HAP-1 (cell line): ENCODE data around the gene NHLRC2.
A peak's percentile ranks its signal among the peaks of the same experiment; 100 is the strongest.
"Not testable (repeated sequence)": the region's sequence is repeated elsewhere in the genome, so short reads cannot be mapped to it uniquely, and the experiment has no call there.

Source experiments
- DNase-seq, 2 experiments: peaks; one replicate each; pipeline ENCODE4 v3.0.0-alpha.2; 2016 to 2020; ENCODE audit warnings: low spot score in 2 of 2
- H3K27me3 ChIP-seq: fragments of 250-450 bp; sonication (Bioruptor Pico); 2 replicates; pipeline ENCODE4 v1.5.1; 2020; ENCODE audit warnings: low read depth, mild to moderate bottlenecking, moderate library complexity
- H3K36me3 ChIP-seq: fragments of 250-450 bp; sonication (Bioruptor Pico); replicated peaks from 2 replicates; pipeline ENCODE4 v1.5.1; 2020; ENCODE audit warnings: mild to moderate bottlenecking
- H3K4me1 ChIP-seq: fragments of 250-450 bp; sonication (Bioruptor Pico); 2 replicates; pipeline ENCODE4 v1.5.1; 2020; ENCODE audit warnings: mild to moderate bottlenecking
- H3K4me3 ChIP-seq: fragments of 250-450 bp; sonication (Bioruptor Pico); 2 replicates; pipeline ENCODE4 v1.5.1; 2020; ENCODE audit warnings: mild to moderate bottlenecking, moderate library complexity
- H3K9me3 ChIP-seq: fragments of 250-450 bp; sonication (Bioruptor Pico); 2 replicates; pipeline ENCODE4 v1.5.1; 2020; ENCODE audit warnings: mild to moderate bottlenecking, moderate library complexity
- in situ Hi-C: fragments of 300-500 bp; cut with MboI; formaldehyde crosslinking; loops from 3 replicates; pipeline ENCODE4 v1.14.3; 2020; ENCODE audit warnings: low sequenced_read_pairs, inconsistent platforms, mixed read lengths

The NHLRC2 gene

GRCh38 chr10:113854013-113854760 is at the start of gene NHLRC2, which contains the start of gene DCLRE1A:
TSS of gene NHLRC2 (plus strand) at chr10:113854661. CDS start at chr10:113854873, 212 bp downstream.
TSS of gene DCLRE1A (minus strand) at chr10:113854082. CDS start at chr10:113853182, 900 bp downstream.
- peaks cover 9% of the 10 kb centered on the region for H3K36me3 ChIP-seq
- H3K27me3 ChIP-seq: no peaks in the 10 kb centered on the region
- H3K4me3 ChIP-seq: peak within 1 kb of the TSS; percentile 73
- in situ Hi-C loops: no loop called here
- peaks cover 21% of the 10 kb centered on the region for H3K4me1 ChIP-seq
- H3K9me3 ChIP-seq: no peaks in the 10 kb centered on the region
- DNase-seq: peak; percentile 73 to 84

- H3K4me3 ChIP-seq: no peak overlapping the region
- in situ Hi-C loops: no loop called here
- peaks cover 8% of the 10 kb centered on the region; the same call in 1 of the 2 replicates for H3K27me3 ChIP-seq
- no peaks in the 10 kb centered on the region; the same call in 1 of the 2 replicates for H3K4me1 ChIP-seq
- no peaks in the 10 kb centered on the region for H3K36me3 ChIP-seq
- no peaks in the 10 kb centered on the region for H3K9me3 ChIP-seq
- DNase-seq: no peak
Measured at GRCh38 chr10:113806503-113806902, 48.0 kb upstream of the NHLRC2 start.

GRCh38 chr10:113808168-113808567 is 46.3 kb upstream of the NHLRC2 start:
- no peak overlapping the region for H3K4me3 ChIP-seq
- H3K9me3 ChIP-seq: no peaks in the 10 kb centered on the region
- in situ Hi-C loops: no loop called here
- H3K27me3 ChIP-seq: peaks cover 11% of the 10 kb centered on the region
- no peaks in the 10 kb centered on the region for H3K4me1 ChIP-seq
- no peak for DNase-seq
- no peaks in the 10 kb centered on the region for H3K36me3 ChIP-seq

GRCh38 chr10:113814700-113815099 is 39.8 kb upstream of the NHLRC2 start:
- H3K36me3 ChIP-seq, H3K27me3 ChIP-seq, H3K4me1 ChIP-seq, DNase-seq, H3K9me3 ChIP-seq, in situ Hi-C loops, H3K4me3 ChIP-seq: not testable (repeated sequence)

GRCh38 chr10:113819989-113820388 is 34.5 kb upstream of the NHLRC2 start:
- no peaks in the 10 kb centered on the region for H3K36me3 ChIP-seq
- H3K4me1 ChIP-seq: no peaks in the 10 kb centered on the region
- H3K4me3 ChIP-seq: no peak overlapping the region
- DNase-seq: no peak
- no peaks in the 10 kb centered on the region for H3K27me3 ChIP-seq
- no peaks in the 10 kb centered on the region for H3K9me3 ChIP-seq
- in situ Hi-C loops: no loop called here

GRCh38 chr10:113820507-113820906 is 34.0 kb upstream of the NHLRC2 start:
- peak in 1 of 2 experiments; percentile 42 for DNase-seq
- Histone ChIP-seq H3K27me3 (no peaks in the 10 kb centered on the region), H3K9me3 (no peaks in the 10 kb centered on the region), H3K4me3 (no peak overlapping the region), H3K4me1 (no peaks in the 10 kb centered on the region), H3K36me3 (no peaks in the 10 kb centered on the region)
- in situ Hi-C loops: no loop called here

GRCh38 chr10:113821306-113821705 is 33.2 kb upstream of the NHLRC2 start:
- H3K36me3 ChIP-seq, H3K27me3 ChIP-seq, H3K4me1 ChIP-seq, H3K4me3 ChIP-seq, H3K9me3 ChIP-seq, in situ Hi-C loops, DNase-seq: not testable (repeated sequence)

GRCh38 chr10:113822174-113822573 is 32.3 kb upstream of the NHLRC2 start:
- no peak for DNase-seq

GRCh38 chr10:113823389-113823788 is 31.1 kb upstream of the NHLRC2 start:
- H3K36me3 ChIP-seq: no peaks in the 10 kb centered on the region
- H3K9me3 ChIP-seq: no peaks in the 10 kb centered on the region
- in situ Hi-C loops: no loop called here
- DNase-seq: no peak
- no peak overlapping the region for H3K4me3 ChIP-seq
- H3K4me1 ChIP-seq: no peaks in the 10 kb centered on the region
- H3K27me3 ChIP-seq: peaks cover 2% of the 10 kb centered on the region; the same call in 1 of the 2 replicates

More at GRCh38 chr10:113822174-113822573, 32.3 kb upstream of the NHLRC2 start:
- Histone ChIP-seq H3K27me3 (peaks cover 2% of the 10 kb centered on the region; the same call in 1 of the 2 replicates), H3K9me3 (no peaks in the 10 kb centered on the region), H3K4me3 (no peak overlapping the region), H3K4me1 (no peaks in the 10 kb centered on the region), H3K36me3 (no peaks in the 10 kb centered on the region)
- in situ Hi-C loops: no loop called here

GRCh38 chr10:113825791-113826190 is 28.7 kb upstream of the NHLRC2 start:
- Histone ChIP-seq H3K4me3 (no peak overlapping the region), H3K36me3 (no peaks in the 10 kb centered on the region), H3K27me3 (peaks cover 2% of the 10 kb centered on the region; the same call in 1 of the 2 replicates), H3K9me3 (no peaks in the 10 kb centered on the region), H3K4me1 (peaks cover 4% of the 10 kb centered on the region)
- in situ Hi-C loops: no loop called here
- DNase-seq: no peak

GRCh38 chr10:113828567-113828966 is 25.9 kb upstream of the NHLRC2 start:
- in situ Hi-C loops, H3K9me3 ChIP-seq, H3K4me3 ChIP-seq, H3K36me3 ChIP-seq, H3K27me3 ChIP-seq, DNase-seq: not testable (repeated sequence)
- peaks cover 14% of the 10 kb centered on the region for H3K4me1 ChIP-seq

- in situ Hi-C loops: no loop called here
- Histone ChIP-seq H3K27me3 (no peaks in the 10 kb centered on the region), H3K4me1 (peaks cover 9% of the 10 kb centered on the region), H3K9me3 (no peaks in the 10 kb centered on the region), H3K4me3 (no peak overlapping the region), H3K36me3 (peaks cover 10% of the 10 kb centered on the region; the same call in 1 of the 2 replicates)
- no peak for DNase-seq
Measured at GRCh38 chr10:113842171-113842570, 12.3 kb upstream of the NHLRC2 start.

GRCh38 chr10:113843972-113844485 is 10.4 kb upstream of the NHLRC2 start:
- in situ Hi-C loops: no loop called here
- Histone ChIP-seq H3K9me3 (no peaks in the 10 kb centered on the region), H3K4me1 (peaks cover 9% of the 10 kb centered on the region), H3K27me3 (no peaks in the 10 kb centered on the region), H3K4me3 (no peak overlapping the region), H3K36me3 (peaks cover 10% of the 10 kb centered on the region; the same call in 1 of the 2 replicates)
- DNase-seq: peak; percentile 11 to 76

- in situ Hi-C loops: no loop called here
- no peaks in the 10 kb centered on the region for H3K27me3 ChIP-seq
- no peak for DNase-seq
- peaks cover 9% of the 10 kb centered on the region for H3K4me1 ChIP-seq
- no peak overlapping the region for H3K4me3 ChIP-seq
- no peaks in the 10 kb centered on the region for H3K9me3 ChIP-seq
- peaks cover 6% of the 10 kb centered on the region; the same call in 1 of the 2 replicates for H3K36me3 ChIP-seq
Measured at GRCh38 chr10:113846036-113846435, 8.4 kb upstream of the NHLRC2 start.
